Measurements from ENCODE around the gene HADHB. TPM values are rescaled to one million over a fixed set of nuclear protein-coding genes. Genes with fewer than 3 reads are reported as not detected.

HADHB gene
- total and polyA plus RNA-seq, 4 experiments from 2014 or later, result 58.8 to 115 (median 81.0) TPM

- H3K4me1 Mint-ChIP-seq, result no peaks in the 10 kb centered on the region
- H3K9me3 ChIP-seq (ENCODE audit: control insufficient read depth in 1 of 2, low read length in 2 of 2), result no peaks in the 10 kb centered on the region
- peak overlapping the region in 1 of 7 donors; percentile 26 for H3K27ac Mint-ChIP-seq
- intact Hi-C loops (cut with micrococcal nuclease), result no loop called here
- ChIA-PET CTCF (ENCODE audit: partially characterized antibody) (interaction anchor here (0.7 kb wide), 2 partner anchors 62 to 292 kb away, joined by 3 to 5 read pairs; no protein-coding TSS in a partner anchor), POLR2A (ENCODE audit: partially characterized antibody) (no interaction called here)
- no peaks in the 10 kb centered on the region for H3K9me3 Mint-ChIP-seq
- peaks cover 36 to 69% of the 10 kb centered on the region in 2 donors for H3K36me3 Mint-ChIP-seq
- no peak overlapping the region for H3K4me3 ChIP-seq (ENCODE audit: low read length in 2 of 2)
- H3K4me1 ChIP-seq (ENCODE audit: insufficient read depth, low read length), result no peaks in the 10 kb centered on the region
- DNase-seq, result no peak
- no peak overlapping the region for H3K4me3 Mint-ChIP-seq
- H3K27me3 Mint-ChIP-seq, result no peaks in the 10 kb centered on the region
- H3K36me3 ChIP-seq (ENCODE audit: insufficient read depth, low read length), result peaks cover 40% of the 10 kb centered on the region
- H3K27ac ChIP-seq (ENCODE audit: low read depth, low read length), result no peak overlapping the region
- H3K27me3 ChIP-seq (ENCODE audit: insufficient read depth, low read length), result no peaks in the 10 kb centered on the region
These were observed 31.9 kb downstream of the HADHB start for GRCh38 chr2:26276484-26277227.

GRCh38 chr2:26279886-26280285, 35.1 kb downstream of the HADHB start:
- Mint-ChIP-seq H3K36me3 (peaks cover 49 to 73% of the 10 kb centered on the region in 2 donors), H3K27me3 (no peaks in the 10 kb centered on the region), H3K9me3 (no peaks in the 10 kb centered on the region), H3K4me3 (no peak overlapping the region), H3K27ac (no peak overlapping the region), H3K4me1 (peaks cover 0 to 1% (median 0%) of the 10 kb centered on the region in 4 donors)
- Histone ChIP-seq H3K9me3 (ENCODE audit: control insufficient read depth in 1 of 2, low read length in 2 of 2) (no peaks in the 10 kb centered on the region), H3K4me1 (ENCODE audit: insufficient read depth, low read length) (no peaks in the 10 kb centered on the region), H3K27ac (ENCODE audit: low read depth, low read length) (no peak overlapping the region), H3K27me3 (ENCODE audit: insufficient read depth, low read length) (no peaks in the 10 kb centered on the region), H3K4me3 (ENCODE audit: low read length in 2 of 2) (no peak overlapping the region), H3K36me3 (ENCODE audit: insufficient read depth, low read length) (peaks cover 57% of the 10 kb centered on the region)
- CTCF ChIA-PET (ENCODE audit: partially characterized antibody), result no interaction called here
- POLR2A ChIA-PET (ENCODE audit: partially characterized antibody), result no interaction called here
- no peak for DNase-seq
- intact Hi-C loops (cut with micrococcal nuclease), result no loop called here

GRCh38 chr2:26281226-26281625, 36.5 kb downstream of the HADHB start:
- H3K27ac Mint-ChIP-seq, result peak overlapping the region in 1 of 7 donors; percentile 57
- DNase-seq, result no peak
- peaks cover 0 to 1% (median 0%) of the 10 kb centered on the region in 4 donors for H3K4me1 Mint-ChIP-seq
- intact Hi-C loops (cut with micrococcal nuclease), result no loop called here
- H3K36me3 Mint-ChIP-seq, result peaks cover 54 to 70% of the 10 kb centered on the region in 2 donors
- H3K27me3 Mint-ChIP-seq, result no peaks in the 10 kb centered on the region
- Histone ChIP-seq H3K9me3 (ENCODE audit: control insufficient read depth in 1 of 2, low read length in 2 of 2) (no peaks in the 10 kb centered on the region), H3K36me3 (ENCODE audit: insufficient read depth, low read length) (peaks cover 62% of the 10 kb centered on the region), H3K4me1 (ENCODE audit: insufficient read depth, low read length) (no peaks in the 10 kb centered on the region), H3K4me3 (ENCODE audit: low read length in 2 of 2) (no peak overlapping the region), H3K27me3 (ENCODE audit: insufficient read depth, low read length) (no peaks in the 10 kb centered on the region), H3K27ac (ENCODE audit: low read depth, low read length) (no peak overlapping the region)
- H3K9me3 Mint-ChIP-seq, result no peaks in the 10 kb centered on the region
- POLR2A ChIA-PET (ENCODE audit: partially characterized antibody), result no interaction called here
- CTCF ChIA-PET (ENCODE audit: partially characterized antibody), result no interaction called here
- no peak overlapping the region for H3K4me3 Mint-ChIP-seq

GRCh38 chr2:26283606-26284005, 38.9 kb downstream of the HADHB start:
- H3K27me3 ChIP-seq (ENCODE audit: insufficient read depth, low read length), result no peaks in the 10 kb centered on the region
- Mint-ChIP-seq H3K4me1 (peaks cover 0 to 1% (median 0%) of the 10 kb centered on the region in 4 donors), H3K36me3 (peaks cover 53 to 62% of the 10 kb centered on the region in 2 donors), H3K27ac (no peak overlapping the region), H3K9me3 (no peaks in the 10 kb centered on the region), H3K27me3 (no peaks in the 10 kb centered on the region), H3K4me3 (no peak overlapping the region)
- H3K4me1 ChIP-seq (ENCODE audit: insufficient read depth, low read length), result no peaks in the 10 kb centered on the region
- ChIA-PET POLR2A (ENCODE audit: partially characterized antibody) (no interaction called here), CTCF (ENCODE audit: partially characterized antibody) (no interaction called here)
- no peaks in the 10 kb centered on the region for H3K9me3 ChIP-seq (ENCODE audit: control insufficient read depth in 1 of 2, low read length in 2 of 2)
- H3K36me3 ChIP-seq (ENCODE audit: insufficient read depth, low read length), result peaks cover 55% of the 10 kb centered on the region
- no peak overlapping the region for H3K4me3 ChIP-seq (ENCODE audit: low read length in 2 of 2)
- no peak for DNase-seq
- no peak overlapping the region for H3K27ac ChIP-seq (ENCODE audit: low read depth, low read length)
- intact Hi-C loops (cut with micrococcal nuclease), result no loop called here

- no peak overlapping the region for H3K4me3 Mint-ChIP-seq
- ChIA-PET CTCF (ENCODE audit: partially characterized antibody) (no interaction called here), POLR2A (ENCODE audit: partially characterized antibody) (no interaction called here)
These were observed 39.4 kb downstream of the HADHB start for GRCh38 chr2:26284132-26284531.

GRCh38 chr2:26285931-26286330, 41.2 kb downstream of the HADHB start:
- CTCF ChIA-PET (ENCODE audit: partially characterized antibody), result no interaction called here
- Mint-ChIP-seq H3K27ac (no peak overlapping the region), H3K4me1 (peaks cover 0 to 1% (median 0%) of the 10 kb centered on the region in 4 donors), H3K9me3 (no peaks in the 10 kb centered on the region), H3K27me3 (no peaks in the 10 kb centered on the region), H3K36me3 (peaks cover 44 to 55% of the 10 kb centered on the region in 2 donors), H3K4me3 (no peak overlapping the region)
- intact Hi-C loops (cut with micrococcal nuclease), result no loop called here
- Histone ChIP-seq H3K27me3 (ENCODE audit: insufficient read depth, low read length) (no peaks in the 10 kb centered on the region), H3K36me3 (ENCODE audit: insufficient read depth, low read length) (peaks cover 37% of the 10 kb centered on the region), H3K4me1 (ENCODE audit: insufficient read depth, low read length) (no peaks in the 10 kb centered on the region), H3K9me3 (ENCODE audit: control insufficient read depth in 1 of 2, low read length in 2 of 2) (no peaks in the 10 kb centered on the region), H3K4me3 (ENCODE audit: low read length in 2 of 2) (no peak overlapping the region), H3K27ac (ENCODE audit: low read depth, low read length) (no peak overlapping the region)
- DNase-seq, result no peak
- POLR2A ChIA-PET (ENCODE audit: partially characterized antibody), result no interaction called here

More at GRCh38 chr2:26284132-26284531, 39.4 kb downstream of the HADHB start:
- intact Hi-C loops (cut with micrococcal nuclease), result no loop called here
- Histone ChIP-seq H3K4me3 (ENCODE audit: low read length in 2 of 2) (no peak overlapping the region), H3K27ac (ENCODE audit: low read depth, low read length) (no peak overlapping the region), H3K9me3 (ENCODE audit: control insufficient read depth in 1 of 2, low read length in 2 of 2) (no peaks in the 10 kb centered on the region), H3K36me3 (ENCODE audit: insufficient read depth, low read length) (peaks cover 50% of the 10 kb centered on the region), H3K27me3 (ENCODE audit: insufficient read depth, low read length) (no peaks in the 10 kb centered on the region), H3K4me1 (ENCODE audit: insufficient read depth, low read length) (no peaks in the 10 kb centered on the region)
- Mint-ChIP-seq H3K4me1 (peaks cover 0 to 1% (median 0%) of the 10 kb centered on the region in 4 donors), H3K36me3 (peaks cover 48 to 57% of the 10 kb centered on the region in 2 donors), H3K27me3 (no peaks in the 10 kb centered on the region), H3K9me3 (no peaks in the 10 kb centered on the region), H3K27ac (no peak overlapping the region)
- DNase-seq, result no peak

- no peak overlapping the region for H3K27ac ChIP-seq (ENCODE audit: low read depth, low read length)
- ChIA-PET POLR2A (ENCODE audit: partially characterized antibody) (no interaction called here), CTCF (ENCODE audit: partially characterized antibody) (no interaction called here)
- H3K27me3 Mint-ChIP-seq, result no peaks in the 10 kb centered on the region
- peaks cover 13% of the 10 kb centered on the region for H3K36me3 ChIP-seq (ENCODE audit: insufficient read depth, low read length)
- H3K4me3 Mint-ChIP-seq, result no peak overlapping the region
- H3K36me3 Mint-ChIP-seq, result peaks cover 23 to 28% of the 10 kb centered on the region in 2 donors
- intact Hi-C loops (cut with micrococcal nuclease), result no loop called here
- H3K4me3 ChIP-seq (ENCODE audit: low read length in 2 of 2), result no peak overlapping the region
- H3K27me3 ChIP-seq (ENCODE audit: insufficient read depth, low read length), result no peaks in the 10 kb centered on the region
- H3K9me3 ChIP-seq (ENCODE audit: control insufficient read depth in 1 of 2, low read length in 2 of 2), result no peaks in the 10 kb centered on the region
- no peak overlapping the region for H3K27ac Mint-ChIP-seq
- H3K4me1 Mint-ChIP-seq, result peaks cover 0 to 2% (median 0%) of the 10 kb centered on the region in 4 donors
- DNase-seq, result no peak
- no peaks in the 10 kb centered on the region for H3K4me1 ChIP-seq (ENCODE audit: insufficient read depth, low read length)
- no peaks in the 10 kb centered on the region for H3K9me3 Mint-ChIP-seq
These were observed 45.3 kb downstream of the HADHB start for GRCh38 chr2:26290001-26290400.
